Epithelial cell of proximal tubule (primary cell): Measurements from ENCODE around the gene SLC36A3. TPM values are rescaled to one million over a fixed set of nuclear protein-coding genes. Genes with fewer than 3 reads are reported as not detected.

ENCODE experiments used
- DNase-seq: peaks from one replicate; pipeline ENCODE4 v3.0.0-alpha.2; 2011; ENCODE audit warnings: low read depth
- H3K4me3 ChIP-seq: 2 replicates; pipeline ENCODE4 v1.5.1; 2011; ENCODE audit warnings: low read depth, mild to moderate bottlenecking, low read length
- total RNA-seq: library from RNA; depleted of rRNA; stranded (reverse); fragments of >200 nt; gene quantifications from 2 replicates; pipeline ENCODE4 v1.2.3, GENCODE V29; 2015
- TF ChIP-seq, protein P1 (sequence below): conservative IDR thresholded peaks from 2 replicates; pipeline ENCODE4 v1.5.1; 2012; ENCODE audit warnings: low read depth, mild to moderate bottlenecking, low read length

SLC36A3 gene
- total RNA-seq, 1 donor from 2014 or later, result not detected

DNA sequence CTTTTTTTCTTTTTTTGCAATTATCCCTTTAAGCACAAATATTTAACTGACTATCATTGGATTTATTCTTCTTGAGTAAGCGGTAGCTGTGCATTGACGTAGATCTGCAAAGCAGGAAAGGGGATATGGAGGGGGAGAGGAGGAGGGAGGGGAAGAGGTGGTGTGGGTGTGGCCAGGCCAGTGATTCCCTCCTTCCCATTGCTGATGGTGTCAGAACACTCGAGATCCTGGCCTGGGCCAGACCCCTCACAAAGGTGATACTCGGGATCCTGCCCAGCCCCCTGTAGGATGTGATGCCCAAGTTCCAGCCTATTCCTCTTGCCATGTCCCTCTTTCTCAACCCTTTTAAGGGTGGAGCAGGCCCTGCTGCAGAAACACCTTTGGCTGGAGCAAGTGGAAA, 9.9 kb downstream of the SLC36A3 start:
- no peak for DNase-seq
- TF ChIP-seq, protein P1, sequence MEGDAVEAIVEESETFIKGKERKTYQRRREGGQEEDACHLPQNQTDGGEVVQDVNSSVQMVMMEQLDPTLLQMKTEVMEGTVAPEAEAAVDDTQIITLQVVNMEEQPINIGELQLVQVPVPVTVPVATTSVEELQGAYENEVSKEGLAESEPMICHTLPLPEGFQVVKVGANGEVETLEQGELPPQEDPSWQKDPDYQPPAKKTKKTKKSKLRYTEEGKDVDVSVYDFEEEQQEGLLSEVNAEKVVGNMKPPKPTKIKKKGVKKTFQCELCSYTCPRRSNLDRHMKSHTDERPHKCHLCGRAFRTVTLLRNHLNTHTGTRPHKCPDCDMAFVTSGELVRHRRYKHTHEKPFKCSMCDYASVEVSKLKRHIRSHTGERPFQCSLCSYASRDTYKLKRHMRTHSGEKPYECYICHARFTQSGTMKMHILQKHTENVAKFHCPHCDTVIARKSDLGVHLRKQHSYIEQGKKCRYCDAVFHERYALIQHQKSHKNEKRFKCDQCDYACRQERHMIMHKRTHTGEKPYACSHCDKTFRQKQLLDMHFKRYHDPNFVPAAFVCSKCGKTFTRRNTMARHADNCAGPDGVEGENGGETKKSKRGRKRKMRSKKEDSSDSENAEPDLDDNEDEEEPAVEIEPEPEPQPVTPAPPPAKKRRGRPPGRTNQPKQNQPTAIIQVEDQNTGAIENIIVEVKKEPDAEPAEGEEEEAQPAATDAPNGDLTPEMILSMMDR, result no peak
- no peak overlapping the region for H3K4me3 ChIP-seq

DNA sequence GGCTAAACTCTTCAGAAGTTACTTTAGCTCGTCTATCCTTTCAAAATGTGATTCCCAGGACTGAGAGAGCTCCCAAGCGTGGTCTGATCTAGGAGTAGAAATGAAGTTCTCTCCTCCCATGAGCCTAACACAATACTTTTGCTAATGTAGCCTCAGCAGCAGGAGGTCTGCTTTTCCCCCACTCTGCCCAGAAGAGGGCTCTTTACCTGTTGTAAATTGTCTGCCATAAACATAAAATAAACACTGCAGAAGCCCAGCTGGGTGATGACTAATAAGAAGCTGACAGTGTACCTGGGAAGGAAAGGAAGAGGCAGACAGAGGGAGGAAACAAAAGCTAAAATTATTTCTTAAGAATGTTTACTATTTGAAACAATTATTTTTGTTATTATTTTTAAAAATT, 15.4 kb downstream of the SLC36A3 start:
- TF ChIP-seq, protein P1, result peak; percentile 26
- DNase-seq, result no peak
- H3K4me3 ChIP-seq, result no peak overlapping the region

DNA sequence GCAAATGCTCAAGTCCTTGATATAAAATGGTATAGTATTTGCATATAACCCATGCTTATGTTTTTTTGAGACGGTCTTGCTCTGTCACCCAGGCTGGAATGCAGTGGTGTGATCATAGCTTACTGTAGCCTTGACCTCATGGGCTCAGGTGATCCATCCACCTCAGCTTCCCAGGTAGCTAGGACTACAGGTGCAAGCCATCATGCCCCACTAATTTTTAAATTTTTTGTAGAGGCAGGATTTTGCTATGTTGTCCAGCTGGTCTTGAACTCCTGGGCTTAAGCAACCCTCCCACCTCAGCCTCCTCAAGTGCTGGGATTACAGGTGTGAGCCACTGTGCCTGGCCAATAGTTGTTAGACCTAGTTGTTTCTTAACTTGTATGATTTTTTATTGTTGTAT, 17.3 kb downstream of the SLC36A3 start:
- no peak overlapping the region for H3K4me3 ChIP-seq
- TF ChIP-seq, protein P1, result no peak
- DNase-seq, result no peak

DNA sequence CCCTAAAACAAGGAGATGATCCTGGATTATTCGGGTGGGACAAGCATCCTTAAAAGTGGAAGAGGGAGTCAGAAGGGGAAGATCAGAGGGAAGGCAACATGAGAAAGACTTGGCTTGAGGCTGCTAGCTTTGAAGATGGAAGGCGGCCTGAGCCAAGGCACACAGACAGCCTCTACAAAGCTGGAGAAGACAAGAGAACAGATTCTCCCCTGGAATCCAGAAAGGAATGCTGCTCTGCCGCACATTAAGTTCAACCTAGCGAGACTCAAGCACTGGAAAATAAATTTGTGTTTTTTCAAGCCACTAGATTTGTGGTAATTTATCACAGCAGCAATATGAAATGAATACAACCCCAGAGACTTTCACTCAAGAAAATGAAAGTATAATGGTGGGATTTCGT, 17.9 kb downstream of the SLC36A3 start:
- TF ChIP-seq, protein P1, result no peak
- no peak overlapping the region for H3K4me3 ChIP-seq
- DNase-seq, result no peak

DNA sequence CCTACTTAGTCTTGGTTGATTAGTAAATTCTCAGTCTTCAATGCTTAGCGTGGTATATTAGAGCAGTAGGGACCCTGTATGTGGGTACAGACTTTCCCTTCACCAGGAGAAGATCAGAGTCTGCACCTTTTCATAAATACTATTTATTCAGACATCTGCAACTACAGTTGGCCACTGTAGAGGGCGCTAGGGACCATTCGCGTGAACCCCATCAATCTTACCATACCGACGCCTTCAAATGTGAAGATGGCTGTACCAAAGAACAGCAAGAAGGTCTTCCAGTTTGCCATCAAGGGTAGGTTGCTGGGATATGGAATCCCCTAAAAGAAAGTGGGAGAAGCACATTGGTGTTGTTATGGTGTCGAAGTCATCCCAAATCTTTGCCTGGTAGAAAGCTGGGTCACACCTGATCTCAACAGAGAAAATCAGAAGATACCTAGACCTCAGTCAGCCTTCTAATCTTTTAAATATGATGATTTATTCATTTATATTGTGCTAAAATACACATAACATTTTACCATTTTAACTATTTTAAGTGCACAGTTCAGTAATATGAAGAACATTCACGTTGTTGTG, 19.1 kb downstream of the SLC36A3 start:
- no peak overlapping the region for H3K4me3 ChIP-seq
- TF ChIP-seq, protein P1, result peak; percentile 50
- DNase-seq, result no peak

DNA sequence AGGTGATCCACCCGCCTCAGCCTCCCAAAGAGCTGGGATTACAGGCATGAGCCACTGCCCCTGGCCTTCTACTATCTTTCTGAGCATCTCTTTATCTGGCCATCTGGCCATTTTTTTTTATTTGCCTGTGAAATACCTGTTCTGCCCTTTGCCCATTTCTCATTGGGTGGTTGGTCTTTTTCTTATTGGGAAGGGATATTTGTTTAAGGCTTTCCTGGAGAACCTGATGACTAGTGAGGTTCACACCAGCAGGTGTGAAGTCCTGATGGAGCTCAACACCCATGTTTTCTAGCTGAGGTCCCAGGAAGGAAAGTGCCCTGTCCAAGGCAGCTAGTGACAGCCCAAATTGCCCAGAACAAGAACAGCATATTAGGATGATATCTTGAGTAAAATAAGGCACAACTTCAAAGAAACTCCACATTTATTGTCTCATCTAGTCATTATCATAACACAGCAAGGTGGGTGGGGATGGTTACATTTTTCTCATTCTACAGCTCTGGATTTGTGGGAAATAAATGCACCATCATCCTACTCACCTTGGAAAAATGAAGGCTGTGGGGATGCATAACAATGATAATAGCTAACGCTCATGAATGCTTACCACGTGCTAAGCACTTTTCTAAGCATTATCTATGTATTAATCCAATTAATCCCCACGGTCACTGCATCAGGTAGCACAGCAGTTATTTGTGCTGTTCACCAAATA, 20.3 kb downstream of the SLC36A3 start:
- no peak overlapping the region for H3K4me3 ChIP-seq
- TF ChIP-seq, protein P1, result no peak
- no peak for DNase-seq
